Measurements from ENCODE around the gene VASN.

DNA sequence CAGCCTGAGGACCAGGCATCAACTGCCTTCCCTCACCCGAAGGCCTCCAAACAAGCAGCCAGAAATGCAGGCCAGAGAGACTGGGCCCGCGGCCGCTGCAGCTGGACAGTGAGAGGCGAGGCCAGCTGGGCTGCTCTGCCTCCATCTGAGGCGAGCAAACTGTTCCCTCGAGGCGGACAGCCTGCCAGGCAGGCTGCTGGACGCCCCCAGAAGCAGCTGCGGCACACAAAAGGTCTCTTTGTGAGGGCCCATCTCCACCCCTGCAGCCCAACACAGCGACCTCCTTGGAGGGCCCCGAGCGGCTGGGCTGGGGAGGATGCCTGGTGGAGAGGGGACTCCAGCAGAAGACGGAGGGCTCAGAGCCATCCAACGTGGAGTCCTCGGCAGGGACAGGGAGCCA, 40.0 kb downstream of the VASN start:
- no peak for TF ChIP-seq POLR2A (IDR thresholded peaks at IDR 0.05; ENCODE audit: low read depth, low read length)
- TF ChIP-seq POLR2AphosphoS5 (IDR thresholded peaks at IDR 0.05; ENCODE audit: low read depth, low read length) = no peak
- TF ChIP-seq TAF1 (IDR thresholded peaks at IDR 0.05; ENCODE audit: low read depth, low read length) = no peak
- TF ChIP-seq SPI1 (IDR thresholded peaks at IDR 0.05; ENCODE audit: low read depth, low read length) = no peak

All from GM12891 (cell line).